Fibroblast of the aortic adventitia (primary cell): Measurements from ENCODE around the gene ZSWIM1. TPM values are rescaled to one million over a fixed set of nuclear protein-coding genes. Genes with fewer than 3 reads are reported as not detected.
A peak's percentile ranks its signal among the peaks of the same experiment; 100 is the strongest.

ENCODE experiments used
- DNase-seq: peaks from one replicate; pipeline ENCODE4 v3.0.0-alpha.2; 2010; ENCODE audit warnings: low read depth
- H3K4me3 ChIP-seq: 2 replicates; pipeline ENCODE4 v1.5.1; 2011; ENCODE audit warnings: low read depth, mild to moderate bottlenecking, control low read depth, low read length, moderate library complexity
- CTCF ChIP-seq: IDR thresholded peaks from 2 replicates; pipeline ENCODE4 v1.5.1; 2011; ENCODE audit warnings: mild to moderate bottlenecking, low read length, control low read depth, inconsistent platforms; ENCODE audit not compliant: insufficient read depth
- total RNA-seq: library from RNA; depleted of rRNA; stranded (reverse); fragments of >200 nt; gene quantifications from 2 replicates; pipeline ENCODE4 v1.2.3, GENCODE V29; 2012; ENCODE audit warnings: low replicate concordance

ZSWIM1 gene
- total RNA-seq, 1 donor = 15.1 TPM

- H3K4me3 ChIP-seq = no peak overlapping the region
- no peak for TF ChIP-seq CTCF
- DNase-seq = peak; percentile 26
Measured at GRCh38 chr20:45918182-45918737, 37.2 kb downstream of the ZSWIM1 start.

GRCh38 chr20:45918779-45919537, 37.9 kb downstream of the ZSWIM1 start:
- no peak for TF ChIP-seq CTCF
- H3K4me3 ChIP-seq = no peak overlapping the region
- DNase-seq = peak; percentile 28

GRCh38 chr20:45919542-45920399, 38.7 kb downstream of the ZSWIM1 start:
- TF ChIP-seq CTCF = no peak
- peak; percentile 89 for DNase-seq
- no peak overlapping the region for H3K4me3 ChIP-seq

DNA sequence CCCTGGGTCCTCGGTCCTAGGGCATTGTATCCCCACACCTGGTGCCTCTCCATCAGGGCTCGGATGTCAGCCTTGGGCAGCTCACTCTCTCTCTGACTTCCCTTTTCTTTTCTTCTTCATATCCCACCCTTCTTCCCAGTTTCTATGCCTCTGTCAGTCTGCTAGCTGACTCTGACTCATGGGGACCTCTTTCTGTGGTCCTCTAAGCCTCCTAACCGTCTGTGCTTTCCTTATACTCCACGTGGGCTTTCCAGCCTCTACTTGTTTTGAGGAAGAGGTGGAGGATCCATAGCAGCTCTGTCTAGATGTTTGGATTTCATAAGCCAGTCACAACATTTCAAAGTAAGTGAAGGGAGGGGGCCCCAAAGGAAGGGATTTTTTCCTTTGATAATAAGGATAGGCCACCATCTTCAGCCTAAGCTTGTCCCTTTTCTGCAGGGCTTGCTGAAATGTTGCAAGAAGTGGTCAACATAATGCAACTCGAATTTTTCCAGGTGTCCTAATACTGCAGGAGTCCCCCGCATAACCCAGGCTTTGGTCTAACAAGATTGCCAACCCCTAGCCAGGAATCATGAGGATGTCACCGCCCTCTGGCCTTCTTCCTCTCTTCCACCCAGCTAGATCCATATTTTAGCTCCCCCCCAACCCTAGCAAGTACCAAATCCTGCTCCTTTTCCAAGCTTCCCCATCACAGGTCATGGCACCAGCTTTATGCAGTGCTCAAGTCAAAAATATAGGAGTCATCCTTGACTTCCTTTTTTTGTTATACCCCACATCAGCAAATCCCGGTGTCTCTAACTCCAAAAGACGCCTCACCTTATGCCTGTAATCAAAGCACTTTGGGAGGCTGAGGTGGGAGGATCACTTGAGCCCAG, 39.7 kb downstream of the ZSWIM1 start:
- no peak overlapping the region for H3K4me3 ChIP-seq
- no peak for TF ChIP-seq CTCF
- no peak for DNase-seq

- no peak overlapping the region for H3K4me3 ChIP-seq
- TF ChIP-seq CTCF = no peak
- no peak for DNase-seq
Measured at GRCh38 chr20:45921337-45922189, 40.5 kb downstream of the ZSWIM1 start.
